HepG2 (cell line): ENCODE results near the gene TP63. TPM values are rescaled to one million over a fixed set of nuclear protein-coding genes. Genes with fewer than 3 reads are reported as not detected.

Experiments
- ATAC-seq: fragments of 200-7000 bp; cut with Tn5 transposase; 3 replicates; pipeline ENCODE4 v1.9.1; 2020; ENCODE audit warnings: mild to moderate bottlenecking, moderate library complexity
- BruUV-seq: library from RNA; stranded (reverse); fragments of 400-500 nt; replicated peaks from 2 replicates; lab custom pipeline; 2021; lab: Mats Ljungman, UMichigan
- CTCF ChIA-PET: fragments of 300-600 bp; formaldehyde crosslinking; extraction: SDS; loops from one replicate; lab custom pipeline; 2021; ENCODE audit warnings: low total read pairs, inconsistent platforms, low intra/inter-chr PET ratio; lab: Yijun Ruan, JAX
- POLR2A ChIA-PET: fragments of 350-600 bp; sonication (Branson Sonifier 250); formaldehyde crosslinking; loops from one replicate; lab custom pipeline; 2020; ENCODE audit warnings: antibody characterized with exemption, inconsistent platforms; lab: Yijun Ruan, JAX
- DNase-seq: peaks from one replicate; pipeline ENCODE4 v3.0.0-alpha.2; 2015; ENCODE audit warnings: low spot score
- FAIRE-seq: peaks from 3 replicates; lab custom pipeline; 2011; peaks lifted over from hg19 to GRCh38; lab: Jason Lieb, UNC
- H2AFZ ChIP-seq: one replicate; pipeline ENCODE4 v1.6.1; 2011; ENCODE audit warnings: low read length, inconsistent platforms
- H3K27ac ChIP-seq: fragments of 300-600 bp; 3 replicates; pipeline ENCODE4 v1.8.0; 2011; ENCODE audit warnings: mixed run types, mild to moderate bottlenecking, mixed read lengths, low read length, inconsistent platforms; ENCODE audit not compliant: insufficient read depth; ENCODE audit errors: extremely low read length
- H3K27me3 ChIP-seq, 2 experiments: fragments of 200-600 bp in 1 of 2; 2 replicates in 1 of 2; 3 replicates in 1 of 2; pipeline versions ENCODE4 v1.6.0 to v1.8.0; 2011; ENCODE audit warnings: low read length in 2 of 2, mild to moderate bottlenecking in 2 of 2, moderate library complexity in 2 of 2, inconsistent platforms in 1 of 2; ENCODE audit not compliant: insufficient read depth in 2 of 2, control insufficient read depth in 1 of 2
- H3K36me3 ChIP-seq, 2 experiments: fragments of 200-600 bp in 1 of 2; replicated peaks in 1 of 2; 2 replicates in 1 of 2; 3 replicates in 1 of 2; pipeline versions ENCODE4 v1.5.1 to v1.8.0; 2011; ENCODE audit warnings: low read length in 2 of 2, inconsistent platforms in 1 of 2; ENCODE audit not compliant: insufficient read depth in 2 of 2, control insufficient read depth in 1 of 2
- H3K4me1 ChIP-seq: 2 replicates; pipeline ENCODE4 v1.5.1; 2012; ENCODE audit warnings: low read length, inconsistent platforms; ENCODE audit not compliant: insufficient read depth
- H3K4me2 ChIP-seq: 2 replicates; pipeline ENCODE4 v1.6.0; 2011; ENCODE audit warnings: low read depth, low read length, inconsistent platforms
- H3K4me3 ChIP-seq, 3 experiments: fragments of 200-600 bp in 1 of 3; sonication (generic), shearing (Covaris generic) in 1 of 3; replicated peaks in 1 of 3; 2 replicates each; pipeline ENCODE4 v1.5.1; 2011 to 2016; ENCODE audit warnings: low read length in 3 of 3, inconsistent platforms in 2 of 3, low read depth in 2 of 3, mild to moderate bottlenecking in 2 of 3, control low read depth in 1 of 3, mixed read lengths in 1 of 3; ENCODE audit not compliant: insufficient read depth in 1 of 3
- H3K79me2 ChIP-seq: one replicate; pipeline ENCODE4 v1.6.1; 2011; ENCODE audit warnings: low read length, inconsistent platforms; ENCODE audit not compliant: insufficient read depth
- H3K9ac ChIP-seq: 2 replicates; pipeline ENCODE4 v1.6.0; 2011; ENCODE audit warnings: mild to moderate bottlenecking, low read depth, low read length, inconsistent platforms; ENCODE audit not compliant: insufficient read depth
- H3K9me3 ChIP-seq: 2 replicates; pipeline ENCODE4 v1.5.1; 2012; ENCODE audit warnings: mild to moderate bottlenecking, low read length
- H4K20me1 ChIP-seq: 2 replicates; pipeline ENCODE4 v1.6.0; 2011; ENCODE audit warnings: inconsistent platforms, mild to moderate bottlenecking, low read length, moderate library complexity; ENCODE audit not compliant: insufficient read depth
- DBP ChIP-seq: sonication (generic); formaldehyde crosslinking; IDR thresholded peaks from 2 replicates; pipeline ENCODE4 v1.4.0; 2020; ENCODE audit warnings: missing genetic modification reagents; ENCODE audit errors: not compliant biosample characterization
- FOXO1 ChIP-seq: sonication (generic); formaldehyde crosslinking; IDR thresholded peaks from 2 replicates; pipeline ENCODE4 v1.4.0; 2020; ENCODE audit warnings: missing genetic modification reagents
- GTF3A ChIP-seq: sonication (generic); formaldehyde crosslinking; conservative IDR thresholded peaks from 2 replicates; pipeline ENCODE4 v1.4.0; 2020; ENCODE audit warnings: mild to moderate bottlenecking, missing genetic modification reagents
- HINFP ChIP-seq: sonication (generic); formaldehyde crosslinking; IDR thresholded peaks from 2 replicates; pipeline ENCODE4 v1.4.0; 2020; ENCODE audit warnings: low read depth, mild to moderate bottlenecking, missing genetic modification reagents
- HIVEP1 ChIP-seq: sonication (generic); formaldehyde crosslinking; IDR thresholded peaks from 2 replicates; pipeline ENCODE4 v1.4.0; 2020; ENCODE audit warnings: mild to moderate bottlenecking, missing genetic modification reagents
- HMGA1 ChIP-seq: sonication (generic); formaldehyde crosslinking; conservative IDR thresholded peaks from 2 replicates; pipeline ENCODE4 v1.4.0; 2020; ENCODE audit warnings: missing genetic modification reagents
- KAT2B ChIP-seq: fragments of 150-350 bp; IDR thresholded peaks from 2 replicates; pipeline ENCODE4 v1.6.1; 2014; ENCODE audit warnings: low read depth, low read length, borderline replicate concordance
- KDM5A ChIP-seq: fragments of 200-600 bp; sonication (generic); IDR thresholded peaks from 2 replicates; pipeline ENCODE4 v1.7.0; 2018; ENCODE audit warnings: antibody characterized with exemption, mild to moderate bottlenecking, low read length, borderline replicate concordance
- NR1H2 ChIP-seq: sonication (generic); formaldehyde crosslinking; IDR thresholded peaks from 2 replicates; pipeline ENCODE4 v1.8.1; 2022; ENCODE audit warnings: low read depth, missing genetic modification reagents, borderline replicate concordance
- NRL ChIP-seq: sonication (generic); formaldehyde crosslinking; IDR thresholded peaks from 2 replicates; pipeline ENCODE4 v1.5.0; 2020; ENCODE audit warnings: missing genetic modification reagents, mild to moderate bottlenecking, moderate library complexity, borderline replicate concordance
- PPARG ChIP-seq: conservative IDR thresholded peaks from 2 replicates; pipeline ENCODE4 v1.6.1; 2016; ENCODE audit warnings: missing biosample characterization, missing genetic modification reagents
- PRMT3 ChIP-seq: sonication (generic); formaldehyde crosslinking; IDR thresholded peaks from 2 replicates; pipeline ENCODE4 v1.8.1; 2022; ENCODE audit warnings: low read depth, mild to moderate bottlenecking, moderate library complexity, missing genetic modification reagents, borderline replicate concordance
- SP140L ChIP-seq: sonication (generic); formaldehyde crosslinking; IDR thresholded peaks from 2 replicates; pipeline ENCODE4 v1.4.0; 2020; ENCODE audit warnings: missing genetic modification reagents, borderline replicate concordance
- TSC22D2 ChIP-seq: sonication (generic); formaldehyde crosslinking; IDR thresholded peaks from 2 replicates; pipeline ENCODE4 v1.5.1; 2020; ENCODE audit warnings: missing genetic modification reagents, mild to moderate bottlenecking, borderline replicate concordance
- ZBTB21 ChIP-seq: sonication (generic); formaldehyde crosslinking; IDR thresholded peaks from 2 replicates; pipeline ENCODE4 v1.4.0; 2020; ENCODE audit warnings: missing genetic modification reagents
- ZFP62 ChIP-seq: sonication (generic); formaldehyde crosslinking; IDR thresholded peaks from 2 replicates; pipeline ENCODE4 v1.4.0; 2020; ENCODE audit warnings: missing genetic modification reagents
- ZNF776 ChIP-seq: sonication (generic); formaldehyde crosslinking; IDR thresholded peaks from 2 replicates; pipeline ENCODE4 v1.4.0; 2020; ENCODE audit warnings: mild to moderate bottlenecking, missing genetic modification reagents
- ZNF782 ChIP-seq: sonication (generic); formaldehyde crosslinking; IDR thresholded peaks from 2 replicates; pipeline ENCODE4 v1.4.0; 2020; ENCODE audit warnings: missing genetic modification reagents, mild to moderate bottlenecking, borderline replicate concordance
- WGBS: methylation state at CpG from one replicate; pipeline ENCODE4 v1.1.6; 2017; ENCODE audit warnings: low lambda C conversion rate; 5-methylcytosine and 5-hydroxymethylcytosine counted together
- in situ Hi-C: cut with HindIII; loops from 2 replicates; pipeline ENCODE4 v1.10.0; 2017; ENCODE audit warnings: low pct_unique_long_range_greater_than_20kb; ENCODE audit not compliant: extremely low pct_ligation_motif_present
- intact Hi-C: fragments of 100-400 bp; cut with micrococcal nuclease; formaldehyde crosslinking; loops from one replicate; pipeline ENCODE4 v1.10.0; 2022; ENCODE audit not compliant: unreplicated experiment
- polyA plus RNA-seq, 8 experiments: library from polyadenylated mRNA; depleted of rRNA in 3 of 8; stranded (reverse) in 7 of 8; unstranded in 1 of 8; fragments of >200 nt; fragmentation: Illumina TruSeq in 4 of 8; extraction: Trizol in 4 of 8; gene quantifications; 2 replicates each; pipeline versions ENCODE4 v1.2.1 to v1.2.3, GENCODE V29; 2011 to 2016; ENCODE audit warnings: low read depth in 4 of 8, missing spikeins in 1 of 8, mixed read lengths in 1 of 8; ENCODE audit not compliant: insufficient read depth in 1 of 8
- total RNA-seq, 5 experiments: library from RNA; depleted of rRNA; stranded (reverse); fragments of >200 nt; fragmentation: Illumina TruSeq; extraction: Trizol; gene quantifications; 2 replicates each; pipeline ENCODE4 v1.2.3, GENCODE V29; 2016; ENCODE audit warnings: low read depth in 1 of 5
- TF ChIP-seq, protein P1 (sequence below): sonication (generic); formaldehyde crosslinking; conservative IDR thresholded peaks from 2 replicates; pipeline ENCODE4 v1.5.0; 2020; ENCODE audit warnings: missing genetic modification reagents
- TF ChIP-seq, protein P2 (sequence below): conservative IDR thresholded peaks from 2 replicates; pipeline ENCODE4 v1.6.1; 2018; ENCODE audit warnings: missing genetic modification reagents

TP63 gene
- total and polyA plus RNA-seq, 2 of the 13 experiments (the other 11 are each of a cell fraction or from before 2014, with no cell fraction given) = not detected

DNA sequence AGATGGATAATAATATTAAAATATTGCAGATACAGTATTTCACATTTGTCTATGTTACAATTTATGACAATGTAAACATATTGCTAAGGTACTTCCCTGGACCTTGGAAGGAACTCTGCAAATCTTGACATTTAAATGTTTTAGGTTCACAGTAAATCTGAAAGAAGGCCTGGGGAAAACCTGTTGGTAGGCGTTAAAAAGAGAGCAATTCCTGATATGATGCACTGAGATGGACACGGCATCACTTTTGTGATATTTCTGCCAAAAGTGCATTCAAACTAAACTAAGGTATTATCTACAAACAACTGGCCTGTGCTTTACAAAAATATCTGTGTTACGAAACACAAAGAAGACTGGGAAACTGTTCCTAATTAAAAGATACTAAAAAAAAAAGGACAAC, 6.1 kb upstream of the TP63 start:
- H3K9ac ChIP-seq = no peak overlapping the region
- TF ChIP-seq PRMT3 (CRISPR knock-in tag) (no peak), SP140L (CRISPR knock-in tag) (no peak), PPARG (CRISPR knock-in tag) (no peak), KDM5A (no peak), ZFP62 (CRISPR knock-in tag) (no peak), HINFP (CRISPR knock-in tag) (no peak), HMGA1 (CRISPR knock-in tag) (no peak), TSC22D2 (CRISPR knock-in tag) (no peak), HIVEP1 (CRISPR knock-in tag) (no peak), DBP (CRISPR knock-in tag) (no peak), FOXO1 (CRISPR knock-in tag) (no peak), KAT2B (no peak), ZNF782 (no peak), ZNF776 (CRISPR knock-in tag) (no peak), GTF3A (CRISPR knock-in tag) (no peak), ZBTB21 (CRISPR knock-in tag) (no peak), NR1H2 (CRISPR knock-in tag) (no peak), NRL (CRISPR knock-in tag) (no peak)
- TF ChIP-seq, protein P1, sequence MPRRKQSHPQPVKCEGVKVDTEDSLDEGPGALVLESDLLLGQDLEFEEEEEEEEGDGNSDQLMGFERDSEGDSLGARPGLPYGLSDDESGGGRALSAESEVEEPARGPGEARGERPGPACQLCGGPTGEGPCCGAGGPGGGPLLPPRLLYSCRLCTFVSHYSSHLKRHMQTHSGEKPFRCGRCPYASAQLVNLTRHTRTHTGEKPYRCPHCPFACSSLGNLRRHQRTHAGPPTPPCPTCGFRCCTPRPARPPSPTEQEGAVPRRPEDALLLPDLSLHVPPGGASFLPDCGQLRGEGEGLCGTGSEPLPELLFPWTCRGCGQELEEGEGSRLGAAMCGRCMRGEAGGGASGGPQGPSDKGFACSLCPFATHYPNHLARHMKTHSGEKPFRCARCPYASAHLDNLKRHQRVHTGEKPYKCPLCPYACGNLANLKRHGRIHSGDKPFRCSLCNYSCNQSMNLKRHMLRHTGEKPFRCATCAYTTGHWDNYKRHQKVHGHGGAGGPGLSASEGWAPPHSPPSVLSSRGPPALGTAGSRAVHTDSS = no peak
- TF ChIP-seq, protein P2, sequence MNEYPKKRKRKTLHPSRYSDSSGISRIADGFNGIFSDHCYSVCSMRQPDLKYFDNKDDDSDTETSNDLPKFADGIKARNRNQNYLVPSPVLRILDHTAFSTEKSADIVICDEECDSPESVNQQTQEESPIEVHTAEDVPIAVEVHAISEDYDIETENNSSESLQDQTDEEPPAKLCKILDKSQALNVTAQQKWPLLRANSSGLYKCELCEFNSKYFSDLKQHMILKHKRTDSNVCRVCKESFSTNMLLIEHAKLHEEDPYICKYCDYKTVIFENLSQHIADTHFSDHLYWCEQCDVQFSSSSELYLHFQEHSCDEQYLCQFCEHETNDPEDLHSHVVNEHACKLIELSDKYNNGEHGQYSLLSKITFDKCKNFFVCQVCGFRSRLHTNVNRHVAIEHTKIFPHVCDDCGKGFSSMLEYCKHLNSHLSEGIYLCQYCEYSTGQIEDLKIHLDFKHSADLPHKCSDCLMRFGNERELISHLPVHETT (CRISPR knock-in tag) = no peak
- no peak overlapping the region for H2AFZ ChIP-seq
- H3K27ac ChIP-seq = no peak overlapping the region
- FAIRE-seq = no peak
- no peak for DNase-seq
- no peaks in the 10 kb centered on the region for H3K36me3 ChIP-seq
- H3K27me3 ChIP-seq = no peaks in the 10 kb centered on the region
- H3K4me3 ChIP-seq = no peak overlapping the region
- no peaks in the 10 kb centered on the region for H4K20me1 ChIP-seq
- H3K4me2 ChIP-seq = no peak overlapping the region
- no TSS peak for BruUV-seq
- in situ Hi-C loops (no loop called here), intact Hi-C loops (no loop called here)
- no peaks in the 10 kb centered on the region for H3K4me1 ChIP-seq
- 27% methylated on average over 3 of the region's 3 CpGs for WGBS
- POLR2A ChIA-PET = no interaction called here
- no peaks in the 10 kb centered on the region for H3K9me3 ChIP-seq
- CTCF ChIA-PET = no interaction called here
- no peak for ATAC-seq
- H3K79me2 ChIP-seq = no peaks in the 10 kb centered on the region
